HG02571 (cell line): ENCODE results near the gene PSD.

Source experiments
- ATAC-seq: cut with Tn5 transposase; IDR thresholded peaks from one replicate; pipeline ENCODE4 v1.9.1; 2021; ENCODE audit warnings: mild to moderate bottlenecking, moderate library complexity; ENCODE audit not compliant: unreplicated experiment

The PSD gene

GRCh38 chr10:102421507-102421756, 2.8 kb upstream of the PSD start:
- ATAC-seq: no peak

- ATAC-seq: peak; percentile 72
Observed at GRCh38 chr10:102420714-102421506, 2.3 kb upstream of the PSD start, which contains the start of gene FBXL15. Gene FBXL15, plus strand, starts transcription at chr10:102420836. Its CDS starts 294 bp downstream, at chr10:102421130.

GRCh38 chr10:102420181-102420713, 1.7 kb upstream of the PSD start:
- no peak for ATAC-seq

- ATAC-seq: no peak
Observed at GRCh38 chr10:102419269-102420180, 940 bp upstream of the PSD start.

- ATAC-seq: no peak
Observed at GRCh38 chr10:102416695-102417094, 1.9 kb downstream of the PSD start.

- no peak for ATAC-seq
Observed at GRCh38 chr10:102416283-102416682, 2.3 kb downstream of the PSD start.

GRCh38 chr10:102414749-102415148, 3.8 kb downstream of the PSD start:
- ATAC-seq: no peak

- ATAC-seq: no peak
Observed at GRCh38 chr10:102413806-102414561, 4.6 kb downstream of the PSD start.

- no peak for ATAC-seq
Observed at GRCh38 chr10:102413053-102413705, 5.4 kb downstream of the PSD start.

- ATAC-seq: no peak
Observed at GRCh38 chr10:102412293-102412692, 6.3 kb downstream of the PSD start.

- no peak for ATAC-seq
Observed at GRCh38 chr10:102411341-102412255, 7.0 kb downstream of the PSD start.

- no peak for ATAC-seq
Observed at GRCh38 chr10:102410429-102411073, 8.0 kb downstream of the PSD start.

GRCh38 chr10:102409604-102410428, 8.8 kb downstream of the PSD start:
- ATAC-seq: no peak

GRCh38 chr10:102408728-102409603, 9.6 kb downstream of the PSD start:
- no peak for ATAC-seq

GRCh38 chr10:102408131-102408727, 10.4 kb downstream of the PSD start:
- no peak for ATAC-seq

- ATAC-seq: no peak
Observed at GRCh38 chr10:102407425-102408130, 11.0 kb downstream of the PSD start.
